K562 (cell line): Measurements from ENCODE around the gene NAV2. TPM values are rescaled to one million over a fixed set of nuclear protein-coding genes. Genes with fewer than 3 reads are reported as not detected.

Source experiments
- ATAC-seq: fragments of 200-7000 bp; cut with Tn5 transposase; 3 replicates; pipeline ENCODE4 v1.9.1; 2020; ENCODE audit warnings: moderate library complexity
- BruUV-seq: library from RNA; stranded (reverse); fragments of 400-500 nt; replicated peaks from 2 replicates; lab custom pipeline; 2021; lab: Mats Ljungman, UMichigan
- CTCF ChIA-PET: fragments of 300-600 bp; formaldehyde crosslinking; extraction: SDS; loops from one replicate; lab custom pipeline; 2021; ENCODE audit warnings: low intra/inter-chr PET ratio; lab: Yijun Ruan, JAX
- POLR2A ChIA-PET: fragments of 300-600, 350-650 bp; sonication (Branson Sonifier 250); formaldehyde crosslinking; extraction: SDS; loops from one replicate; lab custom pipeline; 2021; ENCODE audit warnings: antibody characterized with exemption, inconsistent platforms; lab: Yijun Ruan, JAX
- DNase-seq, 4 experiments: peaks; one replicate each; pipeline versions ENCODE4 v3.0.0 to v3.0.0-alpha.2; 2011 to 2018; ENCODE audit warnings: low spot score in 3 of 4, mixed read lengths in 3 of 4; ENCODE audit errors: extremely low read depth in 1 of 4
- FAIRE-seq: peaks from 2 replicates; lab custom pipeline; 2011; peaks lifted over from hg19 to GRCh38; lab: Jason Lieb, UNC
- H2AFZ ChIP-seq: 2 replicates; pipeline ENCODE4 v1.6.0; 2011; ENCODE audit warnings: low read depth, low read length, control low read depth, inconsistent platforms
- H3K27ac ChIP-seq: fragments of 200-600 bp; 3 replicates; pipeline ENCODE4 v1.8.0; 2011; ENCODE audit warnings: low read depth, mild to moderate bottlenecking, control low read depth, inconsistent platforms, low read length, moderate library complexity, mixed read lengths; ENCODE audit errors: extremely low read depth
- H3K27me3 ChIP-seq, 2 experiments: fragments of 300-600 bp in 1 of 2; 2 replicates in 1 of 2; 3 replicates in 1 of 2; pipeline versions ENCODE4 v1.6.0 to v1.8.0; 2011; ENCODE audit warnings: inconsistent platforms in 2 of 2, low read length in 2 of 2, mild to moderate bottlenecking in 1 of 2, mixed read lengths in 1 of 2, moderate library complexity in 1 of 2; ENCODE audit not compliant: control insufficient read depth in 2 of 2, insufficient read depth in 2 of 2
- H3K36me3 ChIP-seq: fragments of 300-600 bp; 3 replicates; pipeline ENCODE4 v1.8.0; 2011; ENCODE audit warnings: mild to moderate bottlenecking, low read length, inconsistent platforms; ENCODE audit not compliant: control insufficient read depth, insufficient read depth
- H3K4me1 ChIP-seq, 2 experiments: fragments of 200-600 bp in 1 of 2; replicated peaks in 1 of 2; 2 replicates in 1 of 2; 3 replicates in 1 of 2; pipeline versions ENCODE4 v1.5.1 to v1.8.0; 2011; ENCODE audit warnings: inconsistent platforms in 2 of 2, low read length in 2 of 2, mild to moderate bottlenecking in 1 of 2, mixed read lengths in 1 of 2, moderate library complexity in 1 of 2; ENCODE audit not compliant: control insufficient read depth in 2 of 2, insufficient read depth in 2 of 2
- H3K4me2 ChIP-seq: 2 replicates; pipeline ENCODE4 v1.6.1; 2011; ENCODE audit warnings: low read length, control low read depth, inconsistent platforms, mixed read lengths; ENCODE audit not compliant: insufficient read depth
- H3K4me3 ChIP-seq: fragments of 200-600 bp; sonication (generic), shearing (Covaris generic); 2 replicates; pipeline ENCODE4 v1.5.1; 2016; ENCODE audit warnings: control low read depth, inconsistent platforms
- H3K79me2 ChIP-seq: fragments of 200-600 bp; 3 replicates; pipeline ENCODE4 v1.8.0; 2011; ENCODE audit warnings: low read length, inconsistent platforms; ENCODE audit not compliant: control insufficient read depth, insufficient read depth
- H3K9ac ChIP-seq, 2 experiments: 2 replicates each; pipeline versions ENCODE4 v1.6.0 to v1.6.1; 2011; ENCODE audit warnings: low read depth in 2 of 2, low read length in 2 of 2, control low read depth in 1 of 2, inconsistent platforms in 1 of 2, mild to moderate bottlenecking in 1 of 2, mixed read lengths in 1 of 2; ENCODE audit not compliant: insufficient read depth in 1 of 2
- H3K9me1 ChIP-seq: one replicate; pipeline ENCODE4 v1.6.0; 2011; ENCODE audit warnings: inconsistent platforms, mild to moderate bottlenecking, low read length, moderate library complexity; ENCODE audit not compliant: control insufficient read depth, insufficient read depth
- H3K9me3 ChIP-seq: replicated peaks from 2 replicates; pipeline ENCODE4 v1.5.1; 2011; ENCODE audit warnings: low read depth, low read length, inconsistent platforms; ENCODE audit not compliant: control insufficient read depth, insufficient read depth
- H4K20me1 ChIP-seq: replicated peaks from 2 replicates; pipeline ENCODE4 v1.6.1; 2011; ENCODE audit warnings: low read length, inconsistent platforms, mixed read lengths; ENCODE audit not compliant: control insufficient read depth, insufficient read depth
- ESRRA ChIP-seq: fragments of 450-650 bp; IDR thresholded peaks from 2 replicates; pipeline ENCODE4 v1.6.1; 2014; ENCODE audit warnings: low read depth, mild to moderate bottlenecking, moderate library complexity, borderline replicate concordance
- ESRRB ChIP-seq: fragments of 250-450 bp; sonication (Bioruptor Pico); IDR thresholded peaks from 2 replicates; pipeline ENCODE4 v1.5.0; 2020; ENCODE audit warnings: mild to moderate bottlenecking, moderate library complexity, borderline replicate concordance
- WGBS: fragments of 100-300 bp; shearing (Covaris generic); methylation state at CpG from one replicate; pipeline ENCODE4 v1.1.6; 2016; ENCODE audit warnings: low coverage, mixed read lengths; ENCODE audit not compliant: insufficient coverage; ENCODE audit errors: missing lambda C conversion rate; 5-methylcytosine and 5-hydroxymethylcytosine counted together
- in situ Hi-C: fragments of 300-500 bp; cut with MboI; formaldehyde crosslinking; loops from 4 replicates; pipeline ENCODE4 v1.15.0; 2018; ENCODE audit warnings: inconsistent platforms, mixed read lengths
- intact Hi-C: fragments of 100-400 bp; cut with micrococcal nuclease; formaldehyde crosslinking; loops from 2 replicates; pipeline ENCODE4 v1.14.2; 2022
- polyA plus RNA-seq, 8 experiments: library from polyadenylated mRNA; depleted of rRNA in 4 of 8; stranded (reverse) in 5 of 8; unstranded in 3 of 8; fragments of >200 nt; fragmentation: Nextera tagmentation in 2 of 8; fragmentation: Illumina TruSeq in 1 of 8; extraction: Ambion mirVana in 2 of 8; extraction: Trizol in 1 of 8; gene quantifications; 2 replicates each; pipeline versions ENCODE4 v1.2.1 to v1.2.3, GENCODE V29; 2011 to 2014; ENCODE audit warnings: inconsistent platforms in 1 of 8, missing spikeins in 1 of 8
- total RNA-seq, 7 experiments: library from RNA; depleted of rRNA in 6 of 7; stranded (reverse); fragments of >200 nt in 6 of 7; fragmentation: Illumina TruSeq in 2 of 7; extraction: Trizol in 2 of 7; gene quantifications; 2 replicates each; pipeline versions ENCODE4 v1.2.1 to v1.2.3, GENCODE V29; 2011 to 2021; ENCODE audit warnings: low replicate concordance in 1 of 7

Gene NAV2
- total and polyA plus RNA-seq, 9 of the 15 experiments (the other 6 are each of a cell fraction or from before 2014, with no cell fraction given) = 0.03 to 0.35 (median 0.05) TPM

- no peak overlapping the region for H2AFZ ChIP-seq
- H3K9ac ChIP-seq = no peak overlapping the region
- no peak overlapping the region for H3K4me3 ChIP-seq
- no peak for ATAC-seq
- no peaks in the 10 kb centered on the region for H3K9me3 ChIP-seq
- H3K27ac ChIP-seq = no peak overlapping the region
- BruUV-seq = no TSS peak
- ChIA-PET POLR2A (interaction anchor here (0.6 kb wide), 2 partner anchors 115 to 164 kb away, joined by 3 read pairs; no protein-coding TSS in a partner anchor), CTCF (interaction anchor here (1.3 kb wide), 1 partner anchor 158 kb away, joined by 11 read pairs; no protein-coding TSS in a partner anchor)
- FAIRE-seq = no peak
- H3K4me1 ChIP-seq = peaks cover 12 to 14% of the 10 kb centered on the region in 2 experiments
- no peak overlapping the region for H3K4me2 ChIP-seq
- H3K27me3 ChIP-seq = no peaks in the 10 kb centered on the region
- intact Hi-C loops (loop anchor here (2.0 to 5.0 kb wide), 3 partner anchors 29 to 73 kb away; no protein-coding TSS in a partner anchor), in situ Hi-C loops (no loop called here)
- no peaks in the 10 kb centered on the region for H3K9me1 ChIP-seq
- no peaks in the 10 kb centered on the region; the same call in 1 of the 2 replicates for H4K20me1 ChIP-seq
- no peaks in the 10 kb centered on the region for H3K79me2 ChIP-seq
- H3K36me3 ChIP-seq = no peaks in the 10 kb centered on the region
- WGBS = 62% methylated on average over 9 of the region's 9 CpGs
- TF ChIP-seq ESRRB (no peak), ESRRA (0 out of 2 replicates have a peak, but pooled peaks have one; percentile 18)
- no peak for DNase-seq
These were observed 397.3 kb downstream of the NAV2 start for GRCh38 chr11:20109731-20110445.
